AG04450 (cell line): ENCODE data around the gene GDPD1. TPM values are rescaled to one million over a fixed set of nuclear protein-coding genes. Genes with fewer than 3 reads are reported as not detected.

Experiments
- CTCF ChIA-PET: fragments of 300-600, 350-600 bp; formaldehyde crosslinking; extraction: SDS; loops from one replicate; lab custom pipeline; 2022; ENCODE audit warnings: antibody characterized with exemption, inconsistent platforms; lab: Charles Lee
- POLR2A ChIA-PET: fragments of 350-600 bp; formaldehyde crosslinking; extraction: SDS; loops from one replicate; lab custom pipeline; 2021; ENCODE audit warnings: antibody characterized with exemption, inconsistent platforms; lab: Yijun Ruan, JAX
- DNase-seq: peaks from one replicate; pipeline ENCODE4 v3.0.0-alpha.2; 2011; ENCODE audit warnings: low read depth, low spot score
- H3K27ac ChIP-seq: one replicate; pipeline ENCODE4 v1.5.1; 2012; ENCODE audit warnings: low read depth, low read length, control low read depth
- H3K27me3 ChIP-seq: one replicate; pipeline ENCODE4 v1.6.0; 2012; ENCODE audit warnings: low read length; ENCODE audit not compliant: control insufficient read depth, insufficient read depth
- H3K4me3 ChIP-seq: 2 replicates; pipeline ENCODE4 v1.5.1; 2011; ENCODE audit warnings: mild to moderate bottlenecking, low read depth, low read length, control low read depth
- H3K9me3 ChIP-seq: 2 replicates; pipeline ENCODE4 v1.5.1; 2012; ENCODE audit warnings: low read length; ENCODE audit not compliant: control insufficient read depth, insufficient read depth
- CTCF ChIP-seq: IDR thresholded peaks from 2 replicates; pipeline ENCODE4 v1.5.1; 2011; ENCODE audit warnings: low read depth, low read length, control low read depth, inconsistent platforms
- polyA plus RNA-seq: library from polyadenylated mRNA; depleted of rRNA; stranded (reverse); fragments of >200 nt; gene quantifications from 2 replicates; pipeline ENCODE4 v1.2.3, GENCODE V29; 2011

The GDPD1 gene
- polyA plus RNA-seq, 1 experiment: 2.7 TPM

GRCh38 chr17:59186850-59187249 lies 33.5 kb upstream of the GDPD1 start:
- TF ChIP-seq CTCF: no peak
- H3K27ac ChIP-seq: no peak overlapping the region
- ChIA-PET POLR2A (no interaction called here), CTCF (no interaction called here)
- no peaks in the 10 kb centered on the region for H3K9me3 ChIP-seq
- H3K4me3 ChIP-seq: no peak overlapping the region
- no peaks in the 10 kb centered on the region for H3K27me3 ChIP-seq
- DNase-seq: no peak

GRCh38 chr17:59190806-59191205 lies 29.5 kb upstream of the GDPD1 start:
- DNase-seq: no peak
- ChIA-PET POLR2A (no interaction called here), CTCF (no interaction called here)
- Histone ChIP-seq H3K4me3 (no peak overlapping the region), H3K9me3 (no peaks in the 10 kb centered on the region), H3K27me3 (no peaks in the 10 kb centered on the region), H3K27ac (no peak overlapping the region)
- TF ChIP-seq CTCF: no peak

GRCh38 chr17:59193336-59193862 lies 26.9 kb upstream of the GDPD1 start:
- ChIA-PET CTCF (no interaction called here), POLR2A (no interaction called here)

GRCh38 chr17:59199398-59199797 lies 20.9 kb upstream of the GDPD1 start:
- Histone ChIP-seq H3K4me3 (no peak overlapping the region), H3K27ac (no peak overlapping the region), H3K27me3 (no peaks in the 10 kb centered on the region), H3K9me3 (no peaks in the 10 kb centered on the region)
- ChIA-PET POLR2A (no interaction called here), CTCF (no interaction called here)
- no peak for DNase-seq
- no peak for TF ChIP-seq CTCF

More at GRCh38 chr17:59193336-59193862, 26.9 kb upstream of the GDPD1 start:
- no peaks in the 10 kb centered on the region for H3K9me3 ChIP-seq
- H3K27me3 ChIP-seq: no peaks in the 10 kb centered on the region
- no peak overlapping the region for H3K4me3 ChIP-seq
- no peak for TF ChIP-seq CTCF
- no peak overlapping the region for H3K27ac ChIP-seq
- DNase-seq: no peak

- H3K27me3 ChIP-seq: no peaks in the 10 kb centered on the region
- H3K27ac ChIP-seq: no peak overlapping the region
- CTCF ChIA-PET: no interaction called here
- DNase-seq: no peak
- H3K4me3 ChIP-seq: no peak overlapping the region
- TF ChIP-seq CTCF: no peak
- POLR2A ChIA-PET: no interaction called here
- H3K9me3 ChIP-seq: no peaks in the 10 kb centered on the region
Observed at GRCh38 chr17:59202320-59202719, 18.0 kb upstream of the GDPD1 start.
